GM21367 (cell line): Measurements from ENCODE around the gene NLRP1.

Experiments
- ATAC-seq: cut with Tn5 transposase; IDR thresholded peaks from one replicate; pipeline ENCODE4 v1.9.1; 2021; ENCODE audit not compliant: unreplicated experiment

NLRP1 gene

GRCh38 chr17:5558815-5559785 lies 25.2 kb downstream of the NLRP1 start:
- ATAC-seq = no peak

GRCh38 chr17:5557990-5558389 lies 26.3 kb downstream of the NLRP1 start:
- no peak for ATAC-seq

GRCh38 chr17:5557485-5557884 lies 26.8 kb downstream of the NLRP1 start:
- ATAC-seq = no peak

GRCh38 chr17:5555254-5555653 lies 29.1 kb downstream of the NLRP1 start:
- ATAC-seq = no peak

- no peak for ATAC-seq
These were observed 30.8 kb downstream of the NLRP1 start for GRCh38 chr17:5553479-5553878.

- ATAC-seq = no peak
These were observed 31.5 kb downstream of the NLRP1 start for GRCh38 chr17:5552841-5553240.

- no peak for ATAC-seq
These were observed 39.0 kb downstream of the NLRP1 start for GRCh38 chr17:5545051-5545987.

GRCh38 chr17:5544115-5544514 lies 40.2 kb downstream of the NLRP1 start:
- ATAC-seq = no peak

- ATAC-seq = no peak
These were observed 42.6 kb downstream of the NLRP1 start for GRCh38 chr17:5541610-5542202.

- no peak for ATAC-seq
These were observed 44.0 kb downstream of the NLRP1 start for GRCh38 chr17:5540321-5540720.

- ATAC-seq = no peak
These were observed 45.0 kb downstream of the NLRP1 start for GRCh38 chr17:5539286-5539685.

- ATAC-seq = no peak
These were observed 47.3 kb downstream of the NLRP1 start for GRCh38 chr17:5536866-5537650.

- ATAC-seq = no peak
These were observed 48.9 kb downstream of the NLRP1 start for GRCh38 chr17:5535436-5535835.

- ATAC-seq = no peak
These were observed 50.6 kb downstream of the NLRP1 start for GRCh38 chr17:5533486-5534315.

GRCh38 chr17:5532581-5532980 lies 51.7 kb downstream of the NLRP1 start:
- no peak for ATAC-seq

GRCh38 chr17:5531085-5531418 lies 53.3 kb downstream of the NLRP1 start:
- no peak for ATAC-seq

GRCh38 chr17:5530265-5531084 lies 53.8 kb downstream of the NLRP1 start:
- ATAC-seq = no peak

- ATAC-seq = no peak
These were observed 56.6 kb downstream of the NLRP1 start for GRCh38 chr17:5527601-5528250.
